ENCODE results near the gene DVL1.

DNA sequence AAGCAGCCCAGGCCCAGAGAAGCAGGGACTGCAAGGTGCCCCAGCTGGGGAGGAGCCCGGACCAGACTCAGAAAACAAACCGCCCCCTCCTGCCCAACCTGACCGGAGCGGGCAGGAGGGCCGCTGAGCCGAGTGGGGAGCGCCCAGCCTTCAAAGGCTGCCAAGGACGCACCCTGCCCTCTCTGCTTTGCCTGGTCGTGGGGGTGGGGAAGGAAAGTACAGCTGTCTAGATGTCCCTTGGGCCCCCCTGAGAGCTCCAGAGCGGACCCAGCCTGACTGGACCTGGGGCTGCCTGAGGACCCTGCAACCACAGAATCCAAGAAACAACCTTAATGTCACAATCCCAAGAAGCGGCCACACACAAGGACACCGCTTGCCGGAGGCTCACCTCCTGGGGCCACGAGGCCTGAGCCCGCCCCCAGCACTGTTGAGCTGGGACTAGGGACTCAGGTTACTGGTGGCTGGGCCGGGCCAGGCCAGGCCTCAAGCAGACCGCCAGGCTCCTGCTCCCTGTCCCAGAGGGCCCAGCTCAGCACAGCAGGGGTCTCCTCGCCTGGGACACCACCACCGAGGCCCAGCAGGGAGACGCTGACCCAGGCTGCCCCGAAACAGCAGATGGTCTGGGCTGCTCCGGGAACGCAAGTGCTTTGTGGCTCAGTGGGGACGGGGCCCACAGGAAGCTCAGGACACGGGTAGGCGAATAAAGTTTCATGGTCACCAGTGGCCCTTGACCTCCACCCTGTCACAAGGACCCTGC is 1.4 kb downstream of the DVL1 start:
- TF ChIP-seq POLR2A (IDR thresholded peaks at IDR 0.05) (no peak), POLR2AphosphoS5 (IDR thresholded peaks at IDR 0.05) (no peak)
- TF ChIP-seq, protein P1, sequence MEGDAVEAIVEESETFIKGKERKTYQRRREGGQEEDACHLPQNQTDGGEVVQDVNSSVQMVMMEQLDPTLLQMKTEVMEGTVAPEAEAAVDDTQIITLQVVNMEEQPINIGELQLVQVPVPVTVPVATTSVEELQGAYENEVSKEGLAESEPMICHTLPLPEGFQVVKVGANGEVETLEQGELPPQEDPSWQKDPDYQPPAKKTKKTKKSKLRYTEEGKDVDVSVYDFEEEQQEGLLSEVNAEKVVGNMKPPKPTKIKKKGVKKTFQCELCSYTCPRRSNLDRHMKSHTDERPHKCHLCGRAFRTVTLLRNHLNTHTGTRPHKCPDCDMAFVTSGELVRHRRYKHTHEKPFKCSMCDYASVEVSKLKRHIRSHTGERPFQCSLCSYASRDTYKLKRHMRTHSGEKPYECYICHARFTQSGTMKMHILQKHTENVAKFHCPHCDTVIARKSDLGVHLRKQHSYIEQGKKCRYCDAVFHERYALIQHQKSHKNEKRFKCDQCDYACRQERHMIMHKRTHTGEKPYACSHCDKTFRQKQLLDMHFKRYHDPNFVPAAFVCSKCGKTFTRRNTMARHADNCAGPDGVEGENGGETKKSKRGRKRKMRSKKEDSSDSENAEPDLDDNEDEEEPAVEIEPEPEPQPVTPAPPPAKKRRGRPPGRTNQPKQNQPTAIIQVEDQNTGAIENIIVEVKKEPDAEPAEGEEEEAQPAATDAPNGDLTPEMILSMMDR (IDR thresholded peaks at IDR 0.05), result no peak

Measured in sigmoid colon (tissue), 4 donors.